B cell (primary cell): ENCODE measurements around the gene RP2. TPM values are rescaled to one million over a fixed set of nuclear protein-coding genes. Genes with fewer than 3 reads are reported as not detected.

ENCODE experiments used
- ATAC-seq: fragments of 200-7000 bp; cut with Tn5 transposase; one replicate; pipeline ENCODE4 v1.10.0; 2021; ENCODE audit warnings: low read depth, mild to moderate bottlenecking, moderate number of reproducible peaks, moderate library complexity
- CTCF ChIA-PET: fragments of 350-600 bp; sonication (Branson Sonifier 250); formaldehyde crosslinking; loops from one replicate; lab custom pipeline; 2021; ENCODE audit warnings: antibody characterized with exemption, inconsistent platforms; lab: Charles Lee
- POLR2A ChIA-PET: fragments of 350-600 bp; sonication (Branson Sonifier 250); formaldehyde crosslinking; loops from one replicate; lab custom pipeline; 2021; ENCODE audit warnings: antibody characterized with exemption; lab: Charles Lee
- DNase-seq: peaks from one replicate; pipeline ENCODE4 v3.0.0; 2013
- H2AFZ ChIP-seq: 2 replicates; pipeline ENCODE4 v1.6.1; 2012; ENCODE audit warnings: mild to moderate bottlenecking, low read depth, low read length; ENCODE audit not compliant: insufficient read depth, poor library complexity, severe bottlenecking
- H3K27ac ChIP-seq, 2 donors: 1 replicate in 1 of 2; 2 replicates in 1 of 2; pipeline ENCODE4 v1.5.1; 2012 to 2013; ENCODE audit warnings: low read length in 2 of 2, mild to moderate bottlenecking in 2 of 2, moderate library complexity in 1 of 2
- H3K27me3 ChIP-seq, 4 experiments: fragments of 200-600 bp in 1 of 4; sonication (generic) in 1 of 4; replicated peaks in 1 of 4; 1 replicate in 2 of 4; 2 replicates in 2 of 4; pipeline versions ENCODE4 v1.6.1 to v1.7.0; 2013 to 2016; ENCODE audit warnings: low read length in 3 of 4, mild to moderate bottlenecking in 2 of 4, mixed read lengths in 1 of 4, moderate library complexity in 1 of 4; ENCODE audit not compliant: insufficient read depth in 4 of 4, control insufficient read depth in 3 of 4; ENCODE audit errors: control extremely low read depth in 1 of 4
- H3K36me3 ChIP-seq, 2 experiments: replicated peaks in 1 of 2; 1 replicate in 1 of 2; 2 replicates in 1 of 2; pipeline versions ENCODE4 v1.6.1 to v1.7.1; 2013; ENCODE audit warnings: low read length in 1 of 2; ENCODE audit not compliant: insufficient read depth in 2 of 2, control insufficient read depth in 1 of 2; ENCODE audit errors: control extremely low read depth in 1 of 2, extremely low read depth in 1 of 2
- H3K4me1 ChIP-seq, 2 donors: fragments of 200-600 bp in 1 of 2; sonication (generic) in 1 of 2; 1 replicate in 1 of 2; 2 replicates in 1 of 2; pipeline versions ENCODE4 v1.5.1 to v1.6.1; 2013 to 2017; ENCODE audit warnings: low read length in 2 of 2; ENCODE audit not compliant: control insufficient read depth in 2 of 2, insufficient read depth in 2 of 2
- H3K4me2 ChIP-seq: replicated peaks from 2 replicates; pipeline ENCODE3; 2012; ENCODE audit warnings: mild to moderate bottlenecking, low read depth, low read length; ENCODE audit not compliant: poor library complexity, severe bottlenecking
- H3K4me3 ChIP-seq, 5 experiments: fragments of 200-600 bp in 1 of 5; sonication (generic) in 1 of 5; 1 replicate in 3 of 5; 2 replicates in 2 of 5; pipeline versions ENCODE4 v1.5.1 to v1.7.0; 2011 to 2016; ENCODE audit warnings: low read length in 4 of 5, mild to moderate bottlenecking in 4 of 5, low read depth in 2 of 5, control low read depth in 1 of 5, moderate library complexity in 1 of 5; ENCODE audit not compliant: insufficient read depth in 1 of 5; ENCODE audit errors: control extremely low read depth in 1 of 5, extremely low read depth in 1 of 5
- H3K79me2 ChIP-seq: fragments of 200-600 bp; sonication (generic); one replicate; pipeline ENCODE4 v1.6.0; 2016; ENCODE audit warnings: low read length; ENCODE audit not compliant: control insufficient read depth, insufficient read depth
- H3K9ac ChIP-seq: fragments of 200-600 bp; sonication (generic); 2 replicates; pipeline ENCODE4 v1.6.1; 2017; ENCODE audit warnings: mild to moderate bottlenecking, low read length, moderate library complexity
- H3K9me3 ChIP-seq, 3 donors: one replicate each; pipeline versions ENCODE4 v1.6.1 to v1.7.1; 2013; ENCODE audit warnings: low read length in 2 of 3; ENCODE audit not compliant: control insufficient read depth in 2 of 3, insufficient read depth in 1 of 3; ENCODE audit errors: control extremely low read depth in 1 of 3
- H4K20me1 ChIP-seq: 2 replicates; pipeline ENCODE4 v1.6.0; 2012; ENCODE audit warnings: mild to moderate bottlenecking, low read length; ENCODE audit not compliant: insufficient read depth, control insufficient read depth, poor library complexity, severe bottlenecking
- H3K27ac Mint-ChIP-seq: one replicate; pipeline ENCODE4 v1.8.0; 2021; ENCODE audit warnings: mixed read lengths
- H3K27me3 Mint-ChIP-seq: one replicate; pipeline ENCODE4 v1.8.0; 2021; ENCODE audit warnings: mixed read lengths
- H3K4me1 Mint-ChIP-seq: one replicate; pipeline ENCODE4 v1.8.0; 2021; ENCODE audit warnings: mixed read lengths
- H3K4me3 Mint-ChIP-seq: one replicate; pipeline ENCODE4 v1.8.0; 2021; ENCODE audit warnings: mixed read lengths
- H3K9me3 Mint-ChIP-seq: one replicate; pipeline ENCODE4 v1.8.0; 2022; ENCODE audit warnings: mixed read lengths; ENCODE audit not compliant: insufficient read depth
- EZH2 ChIP-seq: IDR thresholded peaks from 2 replicates; pipeline ENCODE4 v1.6.1; 2012; ENCODE audit warnings: borderline replicate concordance, low read depth, mild to moderate bottlenecking, moderate library complexity, low read length; ENCODE audit not compliant: insufficient read depth, poor library complexity, severe bottlenecking
- WGBS: methylation state at CpG from one replicate; pipeline ENCODE4 v1.1.5; 2013; ENCODE audit warnings: missing lambda C conversion rate; ENCODE audit not compliant: insufficient coverage; 5-methylcytosine and 5-hydroxymethylcytosine counted together
- intact Hi-C: fragments of 100-400 bp; cut with micrococcal nuclease; formaldehyde crosslinking; loops from one replicate; pipeline ENCODE4 v1.10.0; 2022
- polyA plus RNA-seq: library from polyadenylated mRNA; depleted of rRNA; stranded (reverse); fragments of >200 nt; gene quantifications from 2 replicates; pipeline ENCODE4 v1.2.3, GENCODE V29; 2012
- total RNA-seq, 2 donors: library from RNA; stranded (reverse); fragments of 120-200 nt in 1 of 2; gene quantifications; 1 replicate in 1 of 2; 2 replicates in 1 of 2; pipeline versions ENCODE4 v1.2.3 to v1.2.4, GENCODE V29; 2013 to 2022
- TF ChIP-seq, protein P1 (sequence below): fragments of 200-600 bp; IDR thresholded peaks from one replicate; pipeline ENCODE4 v1.8.0; 2022; ENCODE audit warnings: antibody characterized with exemption, mild to moderate bottlenecking

RP2 gene
- total and polyA plus RNA-seq, 2 donors (not counting 1 experiment from before 2014, with no cell fraction given): 5.5 to 14.9 TPM

- ATAC-seq (no peak), DNase-seq (no peak)
- Mint-ChIP-seq H3K27me3 (no peaks in the 10 kb centered on the region), H3K27ac (peak overlapping the region; percentile 32), H3K9me3 (no peaks in the 10 kb centered on the region), H3K4me3 (no peak overlapping the region), H3K4me1 (peaks cover 15% of the 10 kb centered on the region)
- ChIA-PET POLR2A (no interaction called here), CTCF (interaction anchor here (1.0 to 1.5 kb wide), 2 partner anchors 100 to 107 kb away, joined by 3 to 4 read pairs; no protein-coding TSS in a partner anchor)
- H4K20me1 ChIP-seq: no peaks in the 10 kb centered on the region
- no peaks in the 10 kb centered on the region for H3K27me3 ChIP-seq
- intact Hi-C loops: no loop called here
- H3K4me1 ChIP-seq: peaks cover 0 to 8% of the 10 kb centered on the region in 2 donors
- H3K9ac ChIP-seq: no peak overlapping the region
- peak overlapping the region; percentile 34 for H2AFZ ChIP-seq
- TF ChIP-seq EZH2: no peak
- TF ChIP-seq, protein P1, sequence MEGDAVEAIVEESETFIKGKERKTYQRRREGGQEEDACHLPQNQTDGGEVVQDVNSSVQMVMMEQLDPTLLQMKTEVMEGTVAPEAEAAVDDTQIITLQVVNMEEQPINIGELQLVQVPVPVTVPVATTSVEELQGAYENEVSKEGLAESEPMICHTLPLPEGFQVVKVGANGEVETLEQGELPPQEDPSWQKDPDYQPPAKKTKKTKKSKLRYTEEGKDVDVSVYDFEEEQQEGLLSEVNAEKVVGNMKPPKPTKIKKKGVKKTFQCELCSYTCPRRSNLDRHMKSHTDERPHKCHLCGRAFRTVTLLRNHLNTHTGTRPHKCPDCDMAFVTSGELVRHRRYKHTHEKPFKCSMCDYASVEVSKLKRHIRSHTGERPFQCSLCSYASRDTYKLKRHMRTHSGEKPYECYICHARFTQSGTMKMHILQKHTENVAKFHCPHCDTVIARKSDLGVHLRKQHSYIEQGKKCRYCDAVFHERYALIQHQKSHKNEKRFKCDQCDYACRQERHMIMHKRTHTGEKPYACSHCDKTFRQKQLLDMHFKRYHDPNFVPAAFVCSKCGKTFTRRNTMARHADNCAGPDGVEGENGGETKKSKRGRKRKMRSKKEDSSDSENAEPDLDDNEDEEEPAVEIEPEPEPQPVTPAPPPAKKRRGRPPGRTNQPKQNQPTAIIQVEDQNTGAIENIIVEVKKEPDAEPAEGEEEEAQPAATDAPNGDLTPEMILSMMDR: no peak
- no peaks in the 10 kb centered on the region for H3K36me3 ChIP-seq
- H3K9me3 ChIP-seq: no peaks in the 10 kb centered on the region
- no peak overlapping the region for H3K4me2 ChIP-seq
- H3K27ac ChIP-seq: no peak overlapping the region
- WGBS: no CpG with 5 or more reads among the region's 6 CpGs
- H3K79me2 ChIP-seq: no peaks in the 10 kb centered on the region
- H3K4me3 ChIP-seq: no peak overlapping the region
These were observed 43.3 kb upstream of the RP2 start for GRCh38 chrX:46793386-46794143.
